CD8-positive, alpha-beta memory T cell (primary cell): ENCODE measurements around the gene PCDH9. TPM values are rescaled to one million over a fixed set of nuclear protein-coding genes. Genes with fewer than 3 reads are reported as not detected.

Experiments
- CTCF ChIA-PET: fragments of 350-600 bp; sonication (Branson Sonifier 250); formaldehyde crosslinking; loops from one replicate; lab custom pipeline; 2021; ENCODE audit warnings: antibody characterized with exemption; lab: Charles Lee
- POLR2A ChIA-PET: fragments of 350-600 bp; sonication (Branson Sonifier 250); formaldehyde crosslinking; loops from one replicate; lab custom pipeline; 2021; ENCODE audit warnings: antibody characterized with exemption; lab: Charles Lee
- DNase-seq, 5 donors: peaks; one replicate each; pipeline versions ENCODE4 v3.0.0 to v3.0.0-alpha.2; 2020 to 2022; ENCODE audit warnings: mixed read lengths in 1 of 5
- H3K27ac ChIP-seq: one replicate; pipeline ENCODE4 v1.7.0; 2013; ENCODE audit warnings: low read depth, mild to moderate bottlenecking, low read length, moderate library complexity
- H3K27me3 ChIP-seq: 2 replicates; pipeline ENCODE4 v1.7.0; 2013; ENCODE audit warnings: low read length, mild to moderate bottlenecking; ENCODE audit not compliant: insufficient read depth, poor library complexity, severe bottlenecking
- H3K36me3 ChIP-seq: 2 replicates; pipeline ENCODE4 v1.7.0; 2013; ENCODE audit warnings: mild to moderate bottlenecking, low read length, moderate library complexity; ENCODE audit not compliant: insufficient read depth
- H3K4me1 ChIP-seq: 2 replicates; pipeline ENCODE4 v1.7.0; 2013; ENCODE audit warnings: mild to moderate bottlenecking, low read length, moderate library complexity; ENCODE audit not compliant: insufficient read depth
- H3K4me3 ChIP-seq: 2 replicates; pipeline ENCODE4 v1.7.0; 2013; ENCODE audit warnings: mild to moderate bottlenecking, low read length
- H3K9me3 ChIP-seq: 2 replicates; pipeline ENCODE4 v1.7.0; 2013; ENCODE audit warnings: mild to moderate bottlenecking, low read length
- H3K27ac Mint-ChIP-seq, 8 donors: one replicate each; pipeline ENCODE4 v1.8.0; 2020 to 2021; ENCODE audit warnings: mixed read lengths in 8 of 8, mild to moderate bottlenecking in 6 of 8, inconsistent platforms in 3 of 8, moderate library complexity in 3 of 8
- H3K27me3 Mint-ChIP-seq, 2 donors: one replicate each; pipeline ENCODE4 v1.8.0; 2020 to 2021; ENCODE audit warnings: mixed read lengths in 2 of 2, mild to moderate bottlenecking in 1 of 2, moderate library complexity in 1 of 2
- H3K36me3 Mint-ChIP-seq, 3 donors: one replicate each; pipeline ENCODE4 v1.8.0; 2020 to 2021; ENCODE audit warnings: mixed read lengths in 3 of 3, inconsistent platforms in 1 of 3, mild to moderate bottlenecking in 1 of 3
- H3K4me1 Mint-ChIP-seq, 3 donors: one replicate each; pipeline ENCODE4 v1.8.0; 2020 to 2021; ENCODE audit warnings: mixed read lengths in 3 of 3, inconsistent platforms in 1 of 3, mild to moderate bottlenecking in 1 of 3
- H3K4me3 Mint-ChIP-seq, 7 donors: one replicate each; pipeline ENCODE4 v1.8.0; 2020 to 2021; ENCODE audit warnings: mixed read lengths in 7 of 7, mild to moderate bottlenecking in 6 of 7, moderate library complexity in 4 of 7, inconsistent platforms in 2 of 7
- H3K9me3 Mint-ChIP-seq, 5 donors: one replicate each; pipeline ENCODE4 v1.8.0; 2020 to 2022; ENCODE audit warnings: mixed read lengths in 5 of 5, mild to moderate bottlenecking in 3 of 5, moderate library complexity in 2 of 5, inconsistent platforms in 1 of 5
- polyA plus RNA-seq: library from polyadenylated mRNA; unstranded; fragments of 300-500 nt; fragmentation: Illumina TruSeq; gene quantifications from one replicate; pipeline ENCODE4 v1.2.3, GENCODE V29; 2021
- total RNA-seq, 2 experiments: library from RNA; stranded (reverse); gene quantifications; one replicate each; pipeline ENCODE4 v1.2.3, GENCODE V29; 2021

Gene PCDH9
- total and polyA plus RNA-seq, 3 experiments from 2014 or later, result 0.09 to 0.21 (median 0.16) TPM

DNA sequence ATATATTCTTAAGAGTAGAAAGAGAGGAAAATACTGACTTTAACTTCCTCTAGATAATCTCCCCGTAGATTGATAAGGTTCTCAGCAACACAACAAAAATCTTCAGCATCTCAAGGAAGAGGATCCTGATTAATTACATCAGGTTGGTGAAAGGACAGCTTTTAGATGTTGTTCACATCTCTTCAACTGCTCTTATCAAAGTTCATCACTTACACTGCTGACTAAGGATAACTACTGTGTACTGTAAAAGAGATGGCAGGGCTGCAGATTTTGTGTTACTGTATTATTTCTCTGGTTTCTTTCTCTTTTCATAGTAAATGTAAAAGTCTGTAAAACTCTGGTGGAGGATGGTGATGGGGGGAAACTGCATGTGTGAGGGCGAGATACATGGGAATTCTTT is 133.7 kb downstream of the PCDH9 start:
- peaks cover 0 to 6% (median 3%) of the 10 kb centered on the region in 5 donors for H3K9me3 Mint-ChIP-seq
- H3K4me3 Mint-ChIP-seq, result no peak overlapping the region
- no peaks in the 10 kb centered on the region for H3K36me3 Mint-ChIP-seq
- DNase-seq, result no peak
- CTCF ChIA-PET, result no interaction called here
- Histone ChIP-seq H3K9me3 (no peaks in the 10 kb centered on the region), H3K36me3 (no peaks in the 10 kb centered on the region), H3K4me1 (no peaks in the 10 kb centered on the region), H3K4me3 (no peak overlapping the region), H3K27ac (no peak overlapping the region), H3K27me3 (no peaks in the 10 kb centered on the region)
- H3K27me3 Mint-ChIP-seq, result no peaks in the 10 kb centered on the region
- POLR2A ChIA-PET, result no interaction called here
- no peaks in the 10 kb centered on the region for H3K4me1 Mint-ChIP-seq
- no peak overlapping the region for H3K27ac Mint-ChIP-seq

DNA sequence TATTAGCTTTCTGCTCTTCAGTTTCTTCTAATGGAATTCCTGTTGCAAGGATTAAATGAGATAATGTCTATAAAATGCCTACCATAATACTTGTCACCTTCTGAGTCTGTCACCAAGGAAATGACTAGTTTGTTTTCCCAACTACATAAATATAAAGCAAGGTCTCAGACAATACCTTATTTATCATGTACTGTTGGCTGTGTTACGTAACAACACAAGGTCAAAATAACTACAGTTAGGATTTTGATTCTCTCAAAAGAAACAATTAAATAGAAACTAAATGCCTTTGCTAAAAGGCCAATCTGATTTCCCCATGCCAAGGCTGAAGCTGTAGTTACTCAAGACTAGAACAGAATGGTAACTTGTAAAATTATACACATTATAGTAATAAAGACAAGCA is 134.5 kb downstream of the PCDH9 start:
- Histone ChIP-seq H3K4me3 (no peak overlapping the region), H3K27me3 (no peaks in the 10 kb centered on the region), H3K4me1 (no peaks in the 10 kb centered on the region), H3K27ac (no peak overlapping the region), H3K36me3 (no peaks in the 10 kb centered on the region), H3K9me3 (no peaks in the 10 kb centered on the region)
- H3K9me3 Mint-ChIP-seq, result peaks cover 0 to 6% (median 2%) of the 10 kb centered on the region in 5 donors
- CTCF ChIA-PET, result no interaction called here
- no peak overlapping the region for H3K27ac Mint-ChIP-seq
- H3K4me3 Mint-ChIP-seq, result no peak overlapping the region
- no peak for DNase-seq
- no peaks in the 10 kb centered on the region for H3K4me1 Mint-ChIP-seq
- no peaks in the 10 kb centered on the region for H3K36me3 Mint-ChIP-seq
- no peaks in the 10 kb centered on the region for H3K27me3 Mint-ChIP-seq
- POLR2A ChIA-PET, result no interaction called here

- Mint-ChIP-seq H3K4me3 (no peak overlapping the region), H3K36me3 (no peaks in the 10 kb centered on the region), H3K4me1 (no peaks in the 10 kb centered on the region), H3K27ac (no peak overlapping the region), H3K9me3 (peaks cover 0 to 6% (median 2%) of the 10 kb centered on the region in 5 donors), H3K27me3 (no peaks in the 10 kb centered on the region)
- no peaks in the 10 kb centered on the region for H3K27me3 ChIP-seq
- ChIA-PET POLR2A (no interaction called here), CTCF (no interaction called here)
- H3K9me3 ChIP-seq, result no peaks in the 10 kb centered on the region
- H3K4me3 ChIP-seq, result no peak overlapping the region
- no peaks in the 10 kb centered on the region for H3K4me1 ChIP-seq
- H3K36me3 ChIP-seq, result no peaks in the 10 kb centered on the region
- no peak for DNase-seq
- no peak overlapping the region for H3K27ac ChIP-seq
Observed at GRCh38 chr13:67094952-67095351, 135.2 kb downstream of the PCDH9 start.

GRCh38 chr13:67094078-67094477 is 136.1 kb downstream of the PCDH9 start:
- Mint-ChIP-seq H3K4me1 (no peaks in the 10 kb centered on the region), H3K9me3 (peaks cover 0 to 8% (median under 1%) of the 10 kb centered on the region in 5 donors), H3K4me3 (no peak overlapping the region), H3K36me3 (no peaks in the 10 kb centered on the region), H3K27me3 (no peaks in the 10 kb centered on the region), H3K27ac (no peak overlapping the region)
- DNase-seq, result no peak
- H3K4me3 ChIP-seq, result no peak overlapping the region
- H3K27me3 ChIP-seq, result no peaks in the 10 kb centered on the region
- POLR2A ChIA-PET, result no interaction called here
- H3K36me3 ChIP-seq, result no peaks in the 10 kb centered on the region
- no peaks in the 10 kb centered on the region for H3K9me3 ChIP-seq
- no peaks in the 10 kb centered on the region for H3K4me1 ChIP-seq
- no peak overlapping the region for H3K27ac ChIP-seq
- CTCF ChIA-PET, result no interaction called here

DNA sequence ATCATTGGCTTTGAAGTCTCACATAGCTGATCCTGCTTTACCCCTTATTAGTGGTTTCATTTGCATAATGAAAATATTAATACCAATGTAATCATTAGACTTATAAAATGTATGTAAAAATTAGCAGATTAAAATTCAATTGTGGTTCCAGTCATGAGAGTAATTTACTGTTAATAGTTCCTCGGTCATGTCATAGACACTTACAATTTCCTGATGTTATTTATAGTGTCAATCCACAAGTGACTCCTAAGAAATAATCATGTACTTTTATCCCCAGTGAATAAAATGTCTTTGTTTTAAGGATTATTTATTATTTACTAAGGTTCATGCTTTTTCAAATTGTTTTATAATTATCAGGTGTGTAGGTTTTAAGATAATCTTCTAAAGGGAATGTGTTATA is 138.5 kb downstream of the PCDH9 start:
- CTCF ChIA-PET, result no interaction called here
- Histone ChIP-seq H3K4me1 (no peaks in the 10 kb centered on the region), H3K27ac (no peak overlapping the region), H3K27me3 (no peaks in the 10 kb centered on the region), H3K4me3 (no peak overlapping the region), H3K36me3 (no peaks in the 10 kb centered on the region), H3K9me3 (no peaks in the 10 kb centered on the region)
- POLR2A ChIA-PET, result no interaction called here
- no peak for DNase-seq
- peaks cover 0 to 8% (median 0%) of the 10 kb centered on the region in 5 donors for H3K9me3 Mint-ChIP-seq
- no peak overlapping the region for H3K4me3 Mint-ChIP-seq
- no peaks in the 10 kb centered on the region for H3K27me3 Mint-ChIP-seq
- no peak overlapping the region for H3K27ac Mint-ChIP-seq
- H3K36me3 Mint-ChIP-seq, result no peaks in the 10 kb centered on the region
- H3K4me1 Mint-ChIP-seq, result no peaks in the 10 kb centered on the region

GRCh38 chr13:67090856-67091255 is 139.3 kb downstream of the PCDH9 start:
- no peak overlapping the region for H3K27ac ChIP-seq
- CTCF ChIA-PET, result no interaction called here
- H3K4me1 Mint-ChIP-seq, result no peaks in the 10 kb centered on the region

DNA sequence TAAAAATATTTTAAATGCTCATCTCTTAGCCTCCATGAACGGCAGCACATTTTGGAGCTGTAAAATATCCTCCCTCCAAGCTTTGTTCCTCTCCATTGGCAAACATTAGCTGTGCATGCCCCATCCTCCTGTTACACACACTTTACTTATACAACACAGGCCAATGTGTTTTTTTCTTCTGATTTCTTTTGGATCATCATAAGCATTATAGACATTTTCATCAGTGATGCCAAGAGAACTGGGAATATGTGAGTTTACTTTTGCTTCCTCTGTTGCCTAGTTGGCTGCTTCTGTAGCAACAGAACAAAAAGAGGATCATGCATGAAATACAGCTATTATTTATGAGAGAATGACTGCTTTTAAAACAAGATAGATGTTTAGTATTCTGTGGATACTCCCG is 142.6 kb downstream of the PCDH9 start:
- Histone ChIP-seq H3K27me3 (no peaks in the 10 kb centered on the region), H3K4me3 (no peak overlapping the region), H3K9me3 (no peaks in the 10 kb centered on the region), H3K36me3 (no peaks in the 10 kb centered on the region), H3K27ac (no peak overlapping the region), H3K4me1 (no peaks in the 10 kb centered on the region)
- Mint-ChIP-seq H3K27ac (no peak overlapping the region), H3K36me3 (no peaks in the 10 kb centered on the region), H3K9me3 (peaks cover 0 to 7% (median 0%) of the 10 kb centered on the region in 5 donors), H3K27me3 (no peaks in the 10 kb centered on the region), H3K4me1 (no peaks in the 10 kb centered on the region), H3K4me3 (no peak overlapping the region)
- ChIA-PET POLR2A (no interaction called here), CTCF (no interaction called here)
- no peak for DNase-seq

More at GRCh38 chr13:67090856-67091255, 139.3 kb downstream of the PCDH9 start:
- Histone ChIP-seq H3K4me3 (no peak overlapping the region), H3K27me3 (no peaks in the 10 kb centered on the region), H3K4me1 (no peaks in the 10 kb centered on the region), H3K9me3 (no peaks in the 10 kb centered on the region), H3K36me3 (no peaks in the 10 kb centered on the region)
- no peak for DNase-seq
- H3K36me3 Mint-ChIP-seq, result no peaks in the 10 kb centered on the region
- no peak overlapping the region for H3K4me3 Mint-ChIP-seq
- POLR2A ChIA-PET, result no interaction called here
- H3K9me3 Mint-ChIP-seq, result peaks cover 0 to 8% (median 0%) of the 10 kb centered on the region in 5 donors
- H3K27ac Mint-ChIP-seq, result no peak overlapping the region
- H3K27me3 Mint-ChIP-seq, result no peaks in the 10 kb centered on the region

DNA sequence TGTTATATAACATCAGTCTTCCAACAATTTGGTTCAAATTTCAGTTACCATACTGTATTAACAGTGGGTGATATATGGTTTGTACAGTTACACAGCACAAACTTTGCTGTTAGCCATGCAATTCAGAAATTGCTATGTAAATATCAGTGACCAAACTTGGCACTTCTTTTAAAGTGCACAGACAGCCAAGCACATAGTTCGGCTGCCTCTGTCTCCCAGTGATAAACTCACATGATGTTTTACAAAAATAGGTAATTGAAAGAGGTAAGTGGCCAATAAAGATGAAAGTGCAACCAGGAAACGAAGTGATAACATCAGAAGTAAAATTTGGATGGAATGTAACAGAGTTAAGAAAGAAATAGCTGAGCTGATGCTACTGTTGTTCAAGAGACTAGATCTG is 143.9 kb downstream of the PCDH9 start:
- Histone ChIP-seq H3K27ac (no peak overlapping the region), H3K9me3 (no peaks in the 10 kb centered on the region), H3K4me1 (no peaks in the 10 kb centered on the region), H3K36me3 (no peaks in the 10 kb centered on the region), H3K4me3 (no peak overlapping the region), H3K27me3 (no peaks in the 10 kb centered on the region)
- Mint-ChIP-seq H3K4me1 (no peaks in the 10 kb centered on the region), H3K27ac (no peak overlapping the region), H3K36me3 (no peaks in the 10 kb centered on the region), H3K27me3 (no peaks in the 10 kb centered on the region), H3K9me3 (peaks cover 0 to 12% (median 0%) of the 10 kb centered on the region in 5 donors), H3K4me3 (no peak overlapping the region)
- DNase-seq, result no peak
- POLR2A ChIA-PET, result no interaction called here
- CTCF ChIA-PET, result no interaction called here

DNA sequence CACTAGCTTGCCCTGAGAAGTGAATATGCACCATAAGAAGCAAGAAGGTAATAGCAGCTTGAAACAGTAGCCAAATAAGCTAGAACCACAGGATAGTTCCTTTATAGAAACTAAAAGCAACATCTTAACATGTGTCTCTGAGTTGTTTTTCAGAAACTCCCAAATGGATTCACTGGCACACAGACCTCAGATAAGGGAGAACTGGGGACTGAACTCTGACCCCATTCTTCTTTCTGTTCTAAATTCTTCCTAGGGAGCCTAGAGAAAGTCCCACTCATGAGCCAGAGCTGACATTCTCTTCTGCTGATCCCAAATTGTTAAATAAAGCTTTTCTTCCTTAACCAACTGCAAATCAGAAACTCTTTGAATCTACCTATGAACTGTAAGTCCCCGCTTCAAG is 146.1 kb downstream of the PCDH9 start:
- Histone ChIP-seq H3K27ac (no peak overlapping the region), H3K36me3 (no peaks in the 10 kb centered on the region), H3K27me3 (no peaks in the 10 kb centered on the region), H3K9me3 (no peaks in the 10 kb centered on the region), H3K4me1 (no peaks in the 10 kb centered on the region), H3K4me3 (no peak overlapping the region)
- H3K4me1 Mint-ChIP-seq, result no peaks in the 10 kb centered on the region
- ChIA-PET CTCF (no interaction called here), POLR2A (no interaction called here)
- no peaks in the 10 kb centered on the region for H3K27me3 Mint-ChIP-seq
- no peak overlapping the region for H3K27ac Mint-ChIP-seq
- H3K4me3 Mint-ChIP-seq, result no peak overlapping the region
- H3K9me3 Mint-ChIP-seq, result peaks cover 0 to 12% (median 3%) of the 10 kb centered on the region in 5 donors
- no peaks in the 10 kb centered on the region for H3K36me3 Mint-ChIP-seq
- no peak for DNase-seq
